KMS-11 (cell line): ENCODE measurements around the gene SLC28A3.
"Not testable (repeated sequence)": the region's sequence is repeated elsewhere in the genome, so short reads cannot be mapped to it uniquely, and the experiment has no call there.

Source experiments
- H2AFZ ChIP-seq: fragments of 200-600 bp; sonication (generic); 2 replicates; pipeline ENCODE4 v1.6.1; 2016; ENCODE audit warnings: antibody characterized with exemption, mixed run types, low read depth
- H3K27ac ChIP-seq: fragments of 200-600 bp; sonication (generic); 2 replicates; pipeline ENCODE4 v1.6.1; 2016; ENCODE audit warnings: mild to moderate bottlenecking, mixed run types
- H3K27me3 ChIP-seq: fragments of 200-600 bp; sonication (generic); 2 replicates; pipeline ENCODE4 v1.6.1; 2017; ENCODE audit warnings: mild to moderate bottlenecking, low read depth, mixed run types, moderate library complexity; ENCODE audit not compliant: insufficient read depth
- H3K36me3 ChIP-seq: fragments of 200-600 bp; sonication (generic); 2 replicates; pipeline ENCODE4 v1.6.1; 2017; ENCODE audit warnings: mild to moderate bottlenecking, mixed run types; ENCODE audit not compliant: insufficient read depth
- H3K4me1 ChIP-seq: fragments of 200-600 bp; sonication (generic); 2 replicates; pipeline ENCODE4 v1.6.1; 2016; ENCODE audit warnings: mild to moderate bottlenecking, low read depth, mixed run types; ENCODE audit not compliant: poor library complexity, severe bottlenecking
- H3K4me2 ChIP-seq: fragments of 200-600 bp; sonication (generic); 2 replicates; pipeline ENCODE4 v1.7.0; 2016; ENCODE audit warnings: mild to moderate bottlenecking, mixed run types
- H3K4me3 ChIP-seq: fragments of 200-600 bp; sonication (generic); IDR thresholded peaks from 2 replicates; pipeline ENCODE4 v1.6.1; 2017; ENCODE audit warnings: low read depth, low read length, mixed read lengths; ENCODE audit not compliant: insufficient read depth
- H3K79me2 ChIP-seq: fragments of 200-600 bp; sonication (generic); 2 replicates; pipeline ENCODE4 v1.6.1; 2016; ENCODE audit warnings: low read depth, mixed run types; ENCODE audit not compliant: insufficient read depth
- H3K9ac ChIP-seq: fragments of 200-600 bp; sonication (generic); 2 replicates; pipeline ENCODE4 v1.6.1; 2016; ENCODE audit warnings: mild to moderate bottlenecking, mixed run types
- H4K20me1 ChIP-seq: fragments of 200-600 bp; sonication (generic); 2 replicates; pipeline ENCODE4 v1.6.1; 2016; ENCODE audit warnings: mild to moderate bottlenecking, mixed run types; ENCODE audit not compliant: insufficient read depth
- TF ChIP-seq, protein P1 (sequence below): fragments of 200-600 bp; sonication (generic); conservative IDR thresholded peaks from 2 replicates; pipeline ENCODE4 v1.6.1; 2017; ENCODE audit warnings: low read depth, mild to moderate bottlenecking, antibody characterized with exemption, low read length, moderate library complexity, mixed read lengths

Gene SLC28A3

DNA sequence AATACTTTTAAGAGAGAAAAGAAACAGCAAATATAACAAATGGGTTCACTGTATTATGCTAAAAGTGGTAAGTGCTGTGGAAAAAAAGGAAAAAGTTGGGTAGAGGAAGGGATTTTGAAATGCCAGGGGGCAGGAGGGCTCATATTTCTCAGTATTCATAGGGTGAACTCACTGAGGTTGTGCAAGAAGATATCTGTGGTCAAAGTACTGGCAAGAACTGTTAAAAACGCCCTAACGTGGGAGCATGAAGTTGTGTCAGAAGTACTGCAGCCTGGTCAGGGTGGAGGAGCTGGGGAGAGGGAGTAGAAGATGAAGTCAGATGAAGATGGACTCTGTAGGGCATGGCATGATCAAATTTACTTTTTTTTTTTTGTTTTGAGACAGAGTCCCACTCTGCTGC, 31.2 kb upstream of the SLC28A3 start:
- no peak overlapping the region for H3K4me2 ChIP-seq
- no peaks in the 10 kb centered on the region for H3K27me3 ChIP-seq
- no peak overlapping the region for H3K27ac ChIP-seq
- H2AFZ ChIP-seq = no peak overlapping the region
- no peak overlapping the region for H3K9ac ChIP-seq
- no peaks in the 10 kb centered on the region for H3K36me3 ChIP-seq
- no peaks in the 10 kb centered on the region for H3K79me2 ChIP-seq
- no peak overlapping the region for H3K4me3 ChIP-seq
- H3K4me1 ChIP-seq = no peaks in the 10 kb centered on the region
- H4K20me1 ChIP-seq = no peaks in the 10 kb centered on the region
- TF ChIP-seq, protein P1, sequence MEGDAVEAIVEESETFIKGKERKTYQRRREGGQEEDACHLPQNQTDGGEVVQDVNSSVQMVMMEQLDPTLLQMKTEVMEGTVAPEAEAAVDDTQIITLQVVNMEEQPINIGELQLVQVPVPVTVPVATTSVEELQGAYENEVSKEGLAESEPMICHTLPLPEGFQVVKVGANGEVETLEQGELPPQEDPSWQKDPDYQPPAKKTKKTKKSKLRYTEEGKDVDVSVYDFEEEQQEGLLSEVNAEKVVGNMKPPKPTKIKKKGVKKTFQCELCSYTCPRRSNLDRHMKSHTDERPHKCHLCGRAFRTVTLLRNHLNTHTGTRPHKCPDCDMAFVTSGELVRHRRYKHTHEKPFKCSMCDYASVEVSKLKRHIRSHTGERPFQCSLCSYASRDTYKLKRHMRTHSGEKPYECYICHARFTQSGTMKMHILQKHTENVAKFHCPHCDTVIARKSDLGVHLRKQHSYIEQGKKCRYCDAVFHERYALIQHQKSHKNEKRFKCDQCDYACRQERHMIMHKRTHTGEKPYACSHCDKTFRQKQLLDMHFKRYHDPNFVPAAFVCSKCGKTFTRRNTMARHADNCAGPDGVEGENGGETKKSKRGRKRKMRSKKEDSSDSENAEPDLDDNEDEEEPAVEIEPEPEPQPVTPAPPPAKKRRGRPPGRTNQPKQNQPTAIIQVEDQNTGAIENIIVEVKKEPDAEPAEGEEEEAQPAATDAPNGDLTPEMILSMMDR = no peak

DNA sequence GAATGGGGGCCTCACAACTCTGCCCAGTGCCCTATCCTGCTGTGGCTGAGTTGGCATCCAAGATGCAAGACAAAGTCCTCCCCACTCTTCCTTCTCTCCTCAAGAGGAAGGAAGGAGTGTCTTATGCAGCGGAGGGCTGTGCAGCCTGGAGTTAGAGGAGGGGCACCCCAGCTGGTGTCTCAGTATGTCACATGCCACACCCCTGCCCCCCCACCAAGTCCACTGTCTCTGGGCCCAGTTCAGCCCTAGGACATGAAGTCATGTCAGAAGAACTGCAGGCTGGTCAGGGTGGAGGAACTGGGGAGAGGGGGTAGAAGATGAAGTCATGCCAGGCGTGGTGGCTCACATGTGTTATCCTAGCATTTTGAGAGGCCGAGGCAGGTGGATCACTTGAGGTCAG, 28.0 kb upstream of the SLC28A3 start:
- no peak overlapping the region for H2AFZ ChIP-seq
- no peak overlapping the region for H3K4me3 ChIP-seq
- no peak overlapping the region for H3K9ac ChIP-seq
- no peaks in the 10 kb centered on the region for H3K4me1 ChIP-seq
- no peaks in the 10 kb centered on the region for H3K79me2 ChIP-seq
- no peaks in the 10 kb centered on the region for H3K27me3 ChIP-seq
- no peak overlapping the region for H3K27ac ChIP-seq
- TF ChIP-seq, protein P1 = no peak
- H3K36me3 ChIP-seq = no peaks in the 10 kb centered on the region
- no peak overlapping the region for H3K4me2 ChIP-seq
- no peaks in the 10 kb centered on the region for H4K20me1 ChIP-seq

DNA sequence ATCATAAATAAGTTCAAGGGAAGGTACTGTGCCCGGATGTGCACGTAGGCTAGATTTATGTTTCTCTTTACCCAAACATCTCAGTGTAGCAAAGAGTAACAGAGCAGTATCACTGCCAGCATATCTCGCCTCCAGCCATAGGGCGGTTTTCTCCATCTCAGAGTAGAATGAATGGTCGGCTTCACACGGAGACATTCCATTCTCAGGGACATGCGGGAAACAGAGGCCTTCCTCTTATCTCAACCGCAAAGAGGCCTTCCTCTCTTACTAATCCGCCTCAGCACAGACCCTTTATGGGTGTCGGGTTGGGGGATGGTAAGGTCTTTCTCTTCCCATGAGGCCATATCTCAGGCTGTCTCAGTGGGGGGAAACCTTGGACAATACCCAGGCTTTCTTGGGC, 27.2 kb upstream of the SLC28A3 start:
- H3K9ac ChIP-seq, H3K79me2 ChIP-seq, H3K4me2 ChIP-seq, H3K27me3 ChIP-seq, H3K36me3 ChIP-seq, H2AFZ ChIP-seq, H3K4me1 ChIP-seq, H3K27ac ChIP-seq, H3K4me3 ChIP-seq, H4K20me1 ChIP-seq: not testable (repeated sequence)

DNA sequence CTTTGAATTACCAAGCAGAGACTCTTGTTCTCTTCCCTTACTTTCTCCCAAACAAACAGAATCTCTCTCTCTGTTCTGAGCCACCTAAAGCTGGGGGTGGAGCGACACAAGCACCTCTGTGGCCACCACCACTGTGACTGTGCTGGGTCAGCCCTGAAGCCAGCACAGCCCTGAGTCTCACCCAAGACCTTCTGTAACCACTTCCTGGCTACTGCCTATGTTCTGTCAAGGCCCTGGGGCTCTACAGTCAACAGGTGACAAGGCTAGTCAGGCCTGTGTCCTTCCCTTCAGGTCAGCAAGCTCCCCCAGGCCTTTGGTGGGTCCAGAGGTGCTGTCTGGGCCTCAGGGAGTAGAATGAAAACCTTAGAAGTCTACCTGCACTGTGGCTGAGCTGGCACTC, 26.1 kb upstream of the SLC28A3 start:
- Histone ChIP-seq H3K4me1 (no peaks in the 10 kb centered on the region), H3K79me2 (no peaks in the 10 kb centered on the region), H4K20me1 (no peaks in the 10 kb centered on the region), H3K27ac (no peak overlapping the region), H3K4me3 (no peak overlapping the region), H3K27me3 (no peaks in the 10 kb centered on the region), H3K9ac (no peak overlapping the region), H3K36me3 (no peaks in the 10 kb centered on the region), H2AFZ (no peak overlapping the region), H3K4me2 (no peak overlapping the region)
- TF ChIP-seq, protein P1 = no peak

DNA sequence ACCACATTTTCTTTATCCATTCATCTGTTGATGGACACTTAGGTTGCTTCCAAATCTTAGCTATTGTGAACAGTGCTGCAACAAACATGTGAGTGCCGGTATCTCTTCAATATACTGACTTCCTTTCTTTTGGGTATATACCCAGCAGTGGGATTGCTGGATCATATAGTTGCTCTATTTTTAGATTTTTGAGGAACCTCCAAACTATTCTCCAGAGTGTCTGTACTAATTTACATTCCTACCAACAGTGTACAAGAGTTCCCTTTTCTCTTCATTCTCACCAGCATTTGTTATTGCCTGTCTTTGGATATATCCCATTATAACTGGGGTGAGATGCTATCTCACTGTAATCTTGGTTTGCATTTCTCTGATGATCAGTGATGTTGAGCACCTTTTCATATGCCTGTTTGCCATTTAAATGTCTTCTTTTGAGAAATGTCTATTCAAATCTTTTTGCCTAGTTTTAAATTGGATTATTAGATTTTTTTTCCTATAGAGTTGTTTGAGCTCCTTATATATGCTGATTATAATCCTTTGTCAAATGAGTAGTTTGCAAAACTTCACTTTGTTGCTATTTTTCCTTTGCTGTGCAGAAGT, 24.4 kb upstream of the SLC28A3 start:
- H3K79me2 ChIP-seq, H2AFZ ChIP-seq, H3K27ac ChIP-seq, H3K4me2 ChIP-seq, H3K4me3 ChIP-seq, H4K20me1 ChIP-seq, H3K27me3 ChIP-seq, H3K9ac ChIP-seq, H3K36me3 ChIP-seq, H3K4me1 ChIP-seq: not testable (repeated sequence)
